Activated CD4-positive, alpha-beta memory T cell treated with anti-CD3 and anti-CD28 coated beads, Interleukin-2, amount 10 ng/mL, durations not matched to agents 7 days and 5 days (primary cell): Measurements from ENCODE around the gene GABBR2. TPM values are rescaled to one million over a fixed set of nuclear protein-coding genes. Genes with fewer than 3 reads are reported as not detected.

Source experiments
- CTCF ChIA-PET: fragments of 350-600 bp; sonication (Branson Sonifier 250); formaldehyde crosslinking; loops from one replicate; lab custom pipeline; 2021; ENCODE audit warnings: antibody characterized with exemption, inconsistent platforms; lab: Charles Lee
- POLR2A ChIA-PET: fragments of 350-600 bp; sonication (Branson Sonifier 250); formaldehyde crosslinking; loops from one replicate; lab custom pipeline; 2021; ENCODE audit warnings: antibody characterized with exemption; lab: Charles Lee
- DNase-seq: peaks from one replicate; pipeline ENCODE4 v3.0.0-alpha.2; 2020
- H3K27ac Mint-ChIP-seq: one replicate; pipeline ENCODE4 v1.8.0; 2021; ENCODE audit warnings: mild to moderate bottlenecking, mixed read lengths
- H3K27me3 Mint-ChIP-seq: one replicate; pipeline ENCODE4 v1.8.0; 2021; ENCODE audit warnings: mixed read lengths
- H3K36me3 Mint-ChIP-seq: one replicate; pipeline ENCODE4 v1.8.0; 2021; ENCODE audit warnings: low read depth, mixed read lengths
- H3K4me1 Mint-ChIP-seq: one replicate; pipeline ENCODE4 v1.8.0; 2021; ENCODE audit warnings: mixed read lengths
- H3K4me3 Mint-ChIP-seq: one replicate; pipeline ENCODE4 v1.8.0; 2021; ENCODE audit warnings: mild to moderate bottlenecking, mixed read lengths
- H3K9me3 Mint-ChIP-seq: one replicate; pipeline ENCODE4 v1.8.0; 2021; ENCODE audit warnings: mixed read lengths
- total RNA-seq, 2 experiments: library from RNA; stranded (reverse); gene quantifications; one replicate each; pipeline ENCODE4 v1.2.3, GENCODE V29; 2021

The GABBR2 gene
- total RNA-seq, 2 experiments from 2014 or later: not detected

GRCh38 chr9:98603821-98604383 is 104.8 kb downstream of the GABBR2 start:
- H3K9me3 Mint-ChIP-seq: no peaks in the 10 kb centered on the region
- H3K4me3 Mint-ChIP-seq: no peak overlapping the region
- ChIA-PET POLR2A (no interaction called here), CTCF (no interaction called here)
- H3K27me3 Mint-ChIP-seq: peaks cover 16% of the 10 kb centered on the region
- DNase-seq: no peak
- no peaks in the 10 kb centered on the region for H3K36me3 Mint-ChIP-seq
- no peak overlapping the region for H3K27ac Mint-ChIP-seq
- no peaks in the 10 kb centered on the region for H3K4me1 Mint-ChIP-seq

- no peaks in the 10 kb centered on the region for H3K36me3 Mint-ChIP-seq
- POLR2A ChIA-PET: no interaction called here
- CTCF ChIA-PET: no interaction called here
- DNase-seq: no peak
- H3K4me3 Mint-ChIP-seq: no peak overlapping the region
- H3K27me3 Mint-ChIP-seq: peaks cover 14% of the 10 kb centered on the region
- H3K9me3 Mint-ChIP-seq: no peaks in the 10 kb centered on the region
- no peak overlapping the region for H3K27ac Mint-ChIP-seq
- no peaks in the 10 kb centered on the region for H3K4me1 Mint-ChIP-seq
These were observed 105.8 kb downstream of the GABBR2 start for GRCh38 chr9:98602839-98603500.

DNA sequence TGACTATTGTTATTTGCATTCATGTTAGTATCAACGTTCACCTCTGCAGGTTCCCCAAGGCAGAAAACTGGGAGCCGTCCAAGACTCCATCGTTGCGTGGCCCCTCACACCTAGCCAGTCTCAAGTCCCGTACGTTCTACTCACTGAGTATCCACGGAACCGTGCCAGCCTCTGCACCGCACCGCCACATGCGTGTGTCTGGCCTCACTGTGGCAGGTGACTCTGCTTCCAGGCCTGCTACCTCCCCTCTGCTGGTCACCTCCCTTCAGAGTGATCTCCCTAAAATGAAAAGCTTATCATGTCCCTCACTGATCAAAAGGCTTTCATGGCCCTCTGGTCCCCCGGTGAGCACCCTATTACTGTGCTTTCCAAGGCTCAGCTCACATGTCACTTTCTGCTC is 108.1 kb downstream of the GABBR2 start:
- ChIA-PET CTCF (no interaction called here), POLR2A (no interaction called here)
- peaks cover 4% of the 10 kb centered on the region for H3K27me3 Mint-ChIP-seq
- no peaks in the 10 kb centered on the region for H3K4me1 Mint-ChIP-seq
- DNase-seq: no peak
- no peak overlapping the region for H3K4me3 Mint-ChIP-seq
- H3K27ac Mint-ChIP-seq: no peak overlapping the region
- no peaks in the 10 kb centered on the region for H3K9me3 Mint-ChIP-seq
- no peaks in the 10 kb centered on the region for H3K36me3 Mint-ChIP-seq

- Mint-ChIP-seq H3K27me3 (peaks cover 4% of the 10 kb centered on the region), H3K4me3 (no peak overlapping the region), H3K36me3 (no peaks in the 10 kb centered on the region), H3K27ac (no peak overlapping the region), H3K4me1 (no peaks in the 10 kb centered on the region), H3K9me3 (no peaks in the 10 kb centered on the region)
- DNase-seq: no peak
- ChIA-PET CTCF (no interaction called here), POLR2A (no interaction called here)
These were observed 109.0 kb downstream of the GABBR2 start for GRCh38 chr9:98599566-98600216.

GRCh38 chr9:98598861-98599260 is 109.9 kb downstream of the GABBR2 start:
- ChIA-PET POLR2A (no interaction called here), CTCF (no interaction called here)
- Mint-ChIP-seq H3K27ac (no peak overlapping the region), H3K27me3 (peaks cover 4% of the 10 kb centered on the region), H3K4me1 (no peaks in the 10 kb centered on the region), H3K4me3 (no peak overlapping the region), H3K9me3 (no peaks in the 10 kb centered on the region), H3K36me3 (no peaks in the 10 kb centered on the region)
- no peak for DNase-seq

DNA sequence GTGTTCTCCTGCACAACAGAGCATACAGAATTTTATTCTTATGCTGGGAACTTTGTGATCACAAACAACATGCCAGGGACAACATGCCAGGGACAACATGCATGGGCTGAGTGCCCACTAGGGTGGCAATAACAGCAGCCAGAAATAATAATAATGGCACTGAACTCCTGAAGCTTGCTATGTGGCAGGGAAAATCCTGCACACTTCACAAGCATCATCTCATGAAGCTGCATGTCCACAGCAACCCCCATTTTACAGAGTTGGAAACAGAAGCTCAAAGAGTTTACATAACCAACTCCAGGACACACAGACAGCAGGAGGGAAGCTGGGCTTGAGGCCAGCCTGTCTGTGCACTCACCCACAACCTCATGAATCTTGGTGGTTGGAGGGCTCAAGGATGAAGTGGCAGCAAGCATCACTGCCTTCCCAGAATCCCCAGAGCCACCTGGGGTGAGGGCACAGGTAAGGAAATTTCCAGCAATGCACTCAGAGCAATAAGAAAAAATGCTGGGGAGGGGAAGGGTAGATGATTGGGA is 111.4 kb downstream of the GABBR2 start:
- Mint-ChIP-seq H3K27ac (no peak overlapping the region), H3K9me3 (no peaks in the 10 kb centered on the region), H3K4me3 (no peak overlapping the region), H3K36me3 (no peaks in the 10 kb centered on the region), H3K27me3 (peaks cover 4% of the 10 kb centered on the region), H3K4me1 (no peaks in the 10 kb centered on the region)
- no peak for DNase-seq
- ChIA-PET CTCF (no interaction called here), POLR2A (no interaction called here)

GRCh38 chr9:98596486-98596885 is 112.2 kb downstream of the GABBR2 start:
- peaks cover 5% of the 10 kb centered on the region for H3K27me3 Mint-ChIP-seq
- no peak overlapping the region for H3K27ac Mint-ChIP-seq
- DNase-seq: no peak
- no peak overlapping the region for H3K4me3 Mint-ChIP-seq
- H3K9me3 Mint-ChIP-seq: no peaks in the 10 kb centered on the region
- no peaks in the 10 kb centered on the region for H3K36me3 Mint-ChIP-seq
- ChIA-PET CTCF (no interaction called here), POLR2A (no interaction called here)
- H3K4me1 Mint-ChIP-seq: no peaks in the 10 kb centered on the region

DNA sequence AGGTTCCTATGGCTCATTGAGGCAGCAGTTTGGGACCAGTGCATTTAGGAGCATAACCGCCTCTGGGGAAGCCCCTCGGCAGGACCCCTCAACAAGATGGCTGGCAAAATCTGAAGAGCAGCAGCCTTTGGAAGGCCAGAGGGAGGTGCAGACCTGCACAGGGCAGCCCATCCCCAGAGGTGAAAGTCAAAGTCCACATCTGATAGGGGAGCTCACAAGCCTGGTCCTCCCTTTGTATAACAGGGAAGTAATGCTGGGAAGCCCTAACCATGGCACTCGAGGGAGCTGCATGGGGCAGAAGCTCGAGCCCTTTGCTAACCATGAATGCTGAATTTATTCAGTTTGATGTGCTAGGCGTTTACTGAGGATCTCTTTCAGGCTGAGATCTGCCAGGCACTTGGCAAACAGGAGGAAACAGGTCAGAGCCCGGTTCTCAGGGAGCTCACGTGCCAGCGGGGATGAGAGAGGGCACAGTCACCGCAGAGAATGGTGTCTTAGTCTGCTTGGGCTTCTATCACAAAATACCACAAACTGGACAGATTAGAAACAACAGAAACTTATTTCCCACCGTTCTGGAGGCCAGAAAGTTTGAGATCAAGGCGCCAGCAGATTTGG is 114.1 kb downstream of the GABBR2 start:
- Mint-ChIP-seq H3K27ac (no peak overlapping the region), H3K27me3 (peaks cover 6% of the 10 kb centered on the region), H3K9me3 (no peaks in the 10 kb centered on the region), H3K4me3 (no peak overlapping the region), H3K36me3 (no peaks in the 10 kb centered on the region), H3K4me1 (no peaks in the 10 kb centered on the region)
- DNase-seq: no peak
- CTCF ChIA-PET: no interaction called here
- POLR2A ChIA-PET: no interaction called here

GRCh38 chr9:98593354-98594253 is 115.1 kb downstream of the GABBR2 start:
- Mint-ChIP-seq H3K4me1 (no peaks in the 10 kb centered on the region), H3K27ac (no peak overlapping the region), H3K27me3 (peaks cover 6% of the 10 kb centered on the region), H3K36me3 (no peaks in the 10 kb centered on the region), H3K4me3 (no peak overlapping the region), H3K9me3 (no peaks in the 10 kb centered on the region)
- CTCF ChIA-PET: interaction anchor here (0.6 kb wide), 1 partner anchor 27 kb away, joined by 3 read pairs; no protein-coding TSS in a partner anchor
- POLR2A ChIA-PET: no interaction called here
- DNase-seq: no peak

DNA sequence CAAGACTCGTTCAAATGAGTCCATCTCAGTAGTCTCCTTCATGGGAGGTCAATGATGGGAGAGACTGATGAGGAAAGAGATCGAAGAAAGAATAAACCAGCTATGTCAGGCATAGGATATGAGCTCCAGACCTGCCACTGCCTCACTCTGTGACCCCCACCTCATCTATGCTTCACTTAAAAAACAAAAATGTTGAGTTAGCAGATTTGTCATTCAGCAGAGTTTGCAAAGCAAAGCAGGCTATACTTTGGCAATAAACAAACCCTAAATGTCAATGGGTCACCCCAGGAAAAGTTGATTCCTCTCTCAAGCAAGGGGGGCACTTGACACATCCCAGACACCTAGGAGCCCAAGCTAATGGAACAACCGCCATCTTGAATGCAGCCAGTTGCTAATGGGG is 117.0 kb downstream of the GABBR2 start:
- Mint-ChIP-seq H3K27ac (no peak overlapping the region), H3K4me3 (no peak overlapping the region), H3K36me3 (no peaks in the 10 kb centered on the region), H3K27me3 (peaks cover 15% of the 10 kb centered on the region), H3K9me3 (no peaks in the 10 kb centered on the region), H3K4me1 (no peaks in the 10 kb centered on the region)
- ChIA-PET CTCF (no interaction called here), POLR2A (no interaction called here)
- no peak for DNase-seq

- no peak for DNase-seq
- Mint-ChIP-seq H3K36me3 (no peaks in the 10 kb centered on the region), H3K27me3 (peaks cover 16% of the 10 kb centered on the region), H3K9me3 (no peaks in the 10 kb centered on the region), H3K27ac (no peak overlapping the region), H3K4me3 (no peak overlapping the region), H3K4me1 (no peaks in the 10 kb centered on the region)
- ChIA-PET CTCF (no interaction called here), POLR2A (no interaction called here)
These were observed 118.6 kb downstream of the GABBR2 start for GRCh38 chr9:98590101-98590500.

- Mint-ChIP-seq H3K9me3 (no peaks in the 10 kb centered on the region), H3K27ac (no peak overlapping the region), H3K4me3 (no peak overlapping the region), H3K4me1 (peaks cover 3% of the 10 kb centered on the region), H3K27me3 (peaks cover 18% of the 10 kb centered on the region), H3K36me3 (no peaks in the 10 kb centered on the region)
- ChIA-PET CTCF (no interaction called here), POLR2A (no interaction called here)
- no peak for DNase-seq
These were observed 119.6 kb downstream of the GABBR2 start for GRCh38 chr9:98589102-98589501.
